HCT116 (cell line): ENCODE results near the gene CHST11. TPM values are rescaled to one million over a fixed set of nuclear protein-coding genes. Genes with fewer than 3 reads are reported as not detected.

Experiments
- ATAC-seq: fragments of 200-7000 bp; cut with Tn5 transposase; 2 replicates; pipeline ENCODE4 v1.9.1; 2020; ENCODE audit warnings: mild to moderate bottlenecking, moderate library complexity
- BruUV-seq: library from RNA; stranded (reverse); fragments of 400-500 nt; replicated peaks from 2 replicates; lab custom pipeline; 2021; lab: Mats Ljungman, UMichigan
- CTCF ChIA-PET: fragments of 300-600 bp; sonication (Branson Sonifier 250); formaldehyde crosslinking; loops from one replicate; lab custom pipeline; 2021; ENCODE audit warnings: antibody characterized with exemption; lab: Charles Lee
- POLR2A ChIA-PET: fragments of 300-600, 350-600 bp; sonication (Branson Sonifier 250); formaldehyde crosslinking; loops from one replicate; lab custom pipeline; 2021; ENCODE audit warnings: antibody characterized with exemption; lab: Charles Lee
- RAD21 ChIA-PET, 2 experiments: fragments of 300-600 bp; sonication (Branson Sonifier 250); formaldehyde crosslinking; loops; one replicate each; lab custom pipeline; 2023; ENCODE audit warnings: low total read pairs in 2 of 2; ENCODE audit not compliant: uncharacterized antibody in 2 of 2, unreplicated experiment in 2 of 2, low non-redundant PET in 1 of 2; lab: Charles Lee
- DNase-seq: peaks from one replicate; pipeline ENCODE4 v3.0.0-alpha.2; 2010; ENCODE audit warnings: low read depth, low spot score
- H2AFZ ChIP-seq: fragments of 200-600 bp; shearing (Covaris generic), sonication (generic); 2 replicates; pipeline ENCODE4 v1.6.1; 2017; ENCODE audit warnings: low read depth, mixed run types, mixed read lengths, antibody characterized with exemption, low read length; ENCODE audit not compliant: poor library complexity, severe bottlenecking
- H3K27ac ChIP-seq: 2 replicates; pipeline ENCODE4 v1.5.1; 2012; ENCODE audit warnings: low read depth, low read length
- H3K27me3 ChIP-seq: fragments of 200-600 bp; sonication (generic); 2 replicates; pipeline ENCODE4 v1.6.1; 2016; ENCODE audit warnings: mixed run types, low read length, mixed read lengths; ENCODE audit not compliant: insufficient read depth
- H3K36me3 ChIP-seq, 2 experiments: fragments of 200-500 bp in 1 of 2; fragments of 200-600 bp in 1 of 2; sonication (Bioruptor generic) in 1 of 2; sonication (generic) in 1 of 2; 2 replicates each; pipeline versions ENCODE4 v1.5.1 to v1.6.1; 2014 to 2016; ENCODE audit warnings: low read length in 2 of 2, inconsistent platforms in 1 of 2, mixed read lengths in 1 of 2, mixed run types in 1 of 2; ENCODE audit not compliant: insufficient read depth in 2 of 2, control insufficient read depth in 1 of 2
- H3K4me1 ChIP-seq, 2 experiments: fragments of 200-600 bp in 1 of 2; sonication (generic) in 1 of 2; 2 replicates each; pipeline versions ENCODE4 v1.5.1 to v1.6.1; 2012 to 2017; ENCODE audit warnings: low read length in 2 of 2, inconsistent platforms in 1 of 2, mild to moderate bottlenecking in 1 of 2, mixed read lengths in 1 of 2, mixed run types in 1 of 2, moderate library complexity in 1 of 2; ENCODE audit not compliant: insufficient read depth in 2 of 2, control insufficient read depth in 1 of 2
- H3K4me2 ChIP-seq: fragments of 200-600 bp; sonication (generic); 2 replicates; pipeline ENCODE4 v1.6.1; 2017; ENCODE audit warnings: mixed run types, low read length, mixed read lengths
- H3K4me3 ChIP-seq, 2 experiments: fragments of 200-600 bp in 1 of 2; sonication (generic) in 1 of 2; replicated peaks in 1 of 2; 2 replicates each; pipeline ENCODE4 v1.5.1; 2011 to 2016; ENCODE audit warnings: low read length in 2 of 2, control low read depth in 1 of 2, low read depth in 1 of 2, mild to moderate bottlenecking in 1 of 2, mixed read lengths in 1 of 2, mixed run types in 1 of 2
- H3K79me2 ChIP-seq: fragments of 200-600 bp; sonication (generic); 2 replicates; pipeline ENCODE4 v1.6.1; 2017; ENCODE audit warnings: mild to moderate bottlenecking, mixed run types, low read length, moderate library complexity, mixed read lengths; ENCODE audit not compliant: insufficient read depth
- H3K9ac ChIP-seq: fragments of 200-600 bp; sonication (generic); 2 replicates; pipeline ENCODE4 v1.6.1; 2016; ENCODE audit warnings: low read length, mixed read lengths
- H3K9me2 ChIP-seq: fragments of 200-600 bp; sonication (generic), shearing (Covaris generic); 2 replicates; pipeline ENCODE4 v1.6.1; 2017; ENCODE audit warnings: mixed run types, mild to moderate bottlenecking, moderate library complexity; ENCODE audit not compliant: insufficient read depth
- H3K9me3 ChIP-seq, 2 experiments: fragments of 200-500 bp in 1 of 2; fragments of 200-600 bp in 1 of 2; sonication (Bioruptor generic) in 1 of 2; sonication (generic) in 1 of 2; 2 replicates each; pipeline ENCODE4 v1.6.1; 2014 to 2017; ENCODE audit warnings: low read length in 2 of 2, mixed read lengths in 2 of 2, inconsistent platforms in 1 of 2, low read depth in 1 of 2, mild to moderate bottlenecking in 1 of 2, mixed run types in 1 of 2, moderate library complexity in 1 of 2; ENCODE audit not compliant: control insufficient read depth in 1 of 2, insufficient read depth in 1 of 2
- H4K20me1 ChIP-seq: fragments of 200-600 bp; sonication (generic), shearing (Covaris generic); 2 replicates; pipeline ENCODE4 v1.6.1; 2017; ENCODE audit warnings: mixed run types, mild to moderate bottlenecking, moderate library complexity; ENCODE audit not compliant: insufficient read depth
- CBX3 ChIP-seq: IDR thresholded peaks from 2 replicates; pipeline ENCODE4 v1.6.1; 2012; ENCODE audit warnings: low read depth
- FOSL1 ChIP-seq: IDR thresholded peaks from 2 replicates; pipeline ENCODE4 v1.6.1; 2012; ENCODE audit warnings: low read depth
- POLR2AphosphoS5 ChIP-seq: IDR thresholded peaks from 2 replicates; pipeline ENCODE4 v1.6.1; 2011; ENCODE audit warnings: mild to moderate bottlenecking, low read depth, low read length, moderate library complexity
- RAD21 ChIP-seq: IDR thresholded peaks from 2 replicates; pipeline ENCODE4 v1.6.1; 2012; ENCODE audit warnings: low read depth, mild to moderate bottlenecking
- SIN3A ChIP-seq: IDR thresholded peaks from 2 replicates; pipeline ENCODE4 v1.6.1; 2012; ENCODE audit warnings: low read depth
- SP1 ChIP-seq: IDR thresholded peaks from 2 replicates; pipeline ENCODE4 v1.6.1; 2012; ENCODE audit warnings: low read depth
- ZFX ChIP-seq: fragments of 450-650 bp; IDR thresholded peaks from 2 replicates; pipeline ENCODE4 v1.6.1; 2017
- ZNF274 ChIP-seq: fragments of 200-500 bp; sonication (Bioruptor generic); IDR thresholded peaks from 2 replicates; pipeline ENCODE4 v1.6.1; 2014; ENCODE audit warnings: mild to moderate bottlenecking, low read depth, low read length, inconsistent platforms
- intact Hi-C: fragments of 100-400 bp; cut with micrococcal nuclease; formaldehyde crosslinking; loops from 2 replicates; pipeline ENCODE4 v1.10.0; 2022
- total RNA-seq: library from RNA; stranded (reverse); gene quantifications from one replicate; pipeline ENCODE4 v1.2.1, GENCODE V29; 2021; ENCODE audit not compliant: unreplicated experiment
- TF ChIP-seq, protein P1 (sequence below): IDR thresholded peaks from 2 replicates; pipeline ENCODE4 v1.6.1; 2012
- TF ChIP-seq, protein P2 (sequence below): IDR thresholded peaks from 2 replicates; pipeline ENCODE4 v1.6.1; 2012; ENCODE audit warnings: low read depth

The CHST11 gene
- total RNA-seq, 1 experiment from 2014 or later = 10.1 TPM

DNA sequence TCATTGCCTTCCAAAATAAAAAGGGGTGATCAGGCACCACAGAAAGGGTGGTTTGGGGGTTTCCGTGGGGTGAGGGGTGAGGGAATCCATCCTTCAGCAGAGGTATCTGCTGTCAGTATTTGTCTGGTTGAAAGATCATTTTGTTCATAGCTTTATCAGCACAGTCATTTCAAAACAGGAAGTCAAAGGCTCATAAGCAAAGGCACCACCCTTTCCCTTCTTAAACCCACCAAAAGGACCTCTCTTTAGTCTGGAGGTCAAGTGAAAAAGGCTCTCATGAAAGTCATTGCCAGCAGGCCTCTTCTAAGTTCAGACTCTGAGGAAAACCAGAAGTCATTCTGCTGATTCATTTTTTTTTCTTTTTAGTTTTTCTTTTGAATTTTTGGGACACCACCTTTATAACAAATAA, 6.2 kb downstream of the CHST11 start:
- ATAC-seq = no peak
- TF ChIP-seq CBX3 = no peak
- no peak for TF ChIP-seq FOSL1
- no peak for TF ChIP-seq ZFX
- TF ChIP-seq ZNF274 = no peak
- Histone ChIP-seq H3K9ac (no peak overlapping the region), H3K27ac (no peak overlapping the region), H3K4me3 (no peak overlapping the region), H3K4me1 (peaks cover 0 to 18% of the 10 kb centered on the region in 2 experiments; a peak in 3 of 4 replicates), H3K36me3 (no peaks in the 10 kb centered on the region), H3K27me3 (no peaks in the 10 kb centered on the region), H3K4me2 (no peak overlapping the region), H3K9me3 (no peaks in the 10 kb centered on the region), H3K79me2 (peaks cover 16% of the 10 kb centered on the region), H3K9me2 (no peaks in the 10 kb centered on the region), H4K20me1 (no peaks in the 10 kb centered on the region), H2AFZ (no peak overlapping the region)
- CTCF ChIA-PET = no interaction called here
- no peak for DNase-seq
- RAD21 ChIA-PET = no interaction called here
- intact Hi-C loops = no loop called here
- no TSS peak for BruUV-seq
- POLR2A ChIA-PET = no interaction called here

DNA sequence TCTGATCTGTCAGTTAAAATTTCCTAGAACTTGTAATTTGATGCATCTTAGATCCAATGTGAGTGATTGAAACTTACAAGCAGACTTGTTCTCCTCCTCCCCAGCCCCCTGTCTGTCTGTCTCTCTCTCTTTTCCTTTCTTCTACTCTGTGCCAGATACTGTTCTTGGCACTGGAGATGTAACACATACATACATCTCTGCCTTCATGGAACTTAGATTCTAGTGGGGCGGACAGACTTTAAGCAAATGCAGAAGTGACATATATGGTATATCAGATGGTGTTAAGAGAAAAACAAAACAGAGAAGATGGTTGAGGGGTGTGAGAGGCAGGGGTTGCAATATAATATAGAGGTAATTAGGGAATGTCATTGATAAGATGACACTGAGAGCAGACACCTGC, 6.6 kb downstream of the CHST11 start:
- H3K9ac ChIP-seq = no peak overlapping the region
- H3K27me3 ChIP-seq = no peaks in the 10 kb centered on the region
- H3K9me3 ChIP-seq = no peaks in the 10 kb centered on the region
- peaks cover 0 to 16% of the 10 kb centered on the region in 2 experiments; a peak in 3 of 4 replicates for H3K4me1 ChIP-seq
- no peak overlapping the region for H3K4me3 ChIP-seq
- TF ChIP-seq SP1 = no peak
- TF ChIP-seq RAD21 = no peak
- TF ChIP-seq, protein P1, sequence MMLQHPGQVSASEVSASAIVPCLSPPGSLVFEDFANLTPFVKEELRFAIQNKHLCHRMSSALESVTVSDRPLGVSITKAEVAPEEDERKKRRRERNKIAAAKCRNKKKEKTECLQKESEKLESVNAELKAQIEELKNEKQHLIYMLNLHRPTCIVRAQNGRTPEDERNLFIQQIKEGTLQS = no peak
- TF ChIP-seq, protein P2, sequence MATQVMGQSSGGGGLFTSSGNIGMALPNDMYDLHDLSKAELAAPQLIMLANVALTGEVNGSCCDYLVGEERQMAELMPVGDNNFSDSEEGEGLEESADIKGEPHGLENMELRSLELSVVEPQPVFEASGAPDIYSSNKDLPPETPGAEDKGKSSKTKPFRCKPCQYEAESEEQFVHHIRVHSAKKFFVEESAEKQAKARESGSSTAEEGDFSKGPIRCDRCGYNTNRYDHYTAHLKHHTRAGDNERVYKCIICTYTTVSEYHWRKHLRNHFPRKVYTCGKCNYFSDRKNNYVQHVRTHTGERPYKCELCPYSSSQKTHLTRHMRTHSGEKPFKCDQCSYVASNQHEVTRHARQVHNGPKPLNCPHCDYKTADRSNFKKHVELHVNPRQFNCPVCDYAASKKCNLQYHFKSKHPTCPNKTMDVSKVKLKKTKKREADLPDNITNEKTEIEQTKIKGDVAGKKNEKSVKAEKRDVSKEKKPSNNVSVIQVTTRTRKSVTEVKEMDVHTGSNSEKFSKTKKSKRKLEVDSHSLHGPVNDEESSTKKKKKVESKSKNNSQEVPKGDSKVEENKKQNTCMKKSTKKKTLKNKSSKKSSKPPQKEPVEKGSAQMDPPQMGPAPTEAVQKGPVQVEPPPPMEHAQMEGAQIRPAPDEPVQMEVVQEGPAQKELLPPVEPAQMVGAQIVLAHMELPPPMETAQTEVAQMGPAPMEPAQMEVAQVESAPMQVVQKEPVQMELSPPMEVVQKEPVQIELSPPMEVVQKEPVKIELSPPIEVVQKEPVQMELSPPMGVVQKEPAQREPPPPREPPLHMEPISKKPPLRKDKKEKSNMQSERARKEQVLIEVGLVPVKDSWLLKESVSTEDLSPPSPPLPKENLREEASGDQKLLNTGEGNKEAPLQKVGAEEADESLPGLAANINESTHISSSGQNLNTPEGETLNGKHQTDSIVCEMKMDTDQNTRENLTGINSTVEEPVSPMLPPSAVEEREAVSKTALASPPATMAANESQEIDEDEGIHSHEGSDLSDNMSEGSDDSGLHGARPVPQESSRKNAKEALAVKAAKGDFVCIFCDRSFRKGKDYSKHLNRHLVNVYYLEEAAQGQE = no peak
- TF ChIP-seq CBX3 = no peak
- no peak for TF ChIP-seq SIN3A
- no peak for TF ChIP-seq POLR2AphosphoS5
- no peak overlapping the region for H3K27ac ChIP-seq
- no TSS peak for BruUV-seq
- H3K79me2 ChIP-seq = peaks cover 16% of the 10 kb centered on the region
- no peaks in the 10 kb centered on the region for H4K20me1 ChIP-seq
- H2AFZ ChIP-seq = no peak overlapping the region
- no peak overlapping the region for H3K4me2 ChIP-seq
- ChIA-PET POLR2A (no interaction called here), CTCF (no interaction called here), RAD21 (no interaction called here)
- no peaks in the 10 kb centered on the region for H3K9me2 ChIP-seq
- intact Hi-C loops = no loop called here
- no peak for DNase-seq
- no peak for ATAC-seq
- no peaks in the 10 kb centered on the region for H3K36me3 ChIP-seq
